Retinal pigment epithelial cell (primary cell): ENCODE data around the gene ETFB.
"Not testable (repeated sequence)": the region's sequence is repeated elsewhere in the genome, so short reads cannot be mapped to it uniquely, and the experiment has no call there.

ENCODE experiments used
- DNase-seq: peaks from one replicate; pipeline ENCODE4 v3.0.0-alpha.2; 2010; ENCODE audit warnings: low read depth
- H3K4me3 ChIP-seq: 2 replicates; pipeline ENCODE4 v1.5.1; 2011; ENCODE audit warnings: mild to moderate bottlenecking, low read length, control low read depth, moderate library complexity
- TF ChIP-seq, protein P1 (sequence below): conservative IDR thresholded peaks from 2 replicates; pipeline ENCODE4 v1.5.1; 2011; ENCODE audit warnings: low read depth, low read length, control low read depth, inconsistent platforms

Gene ETFB

DNA sequence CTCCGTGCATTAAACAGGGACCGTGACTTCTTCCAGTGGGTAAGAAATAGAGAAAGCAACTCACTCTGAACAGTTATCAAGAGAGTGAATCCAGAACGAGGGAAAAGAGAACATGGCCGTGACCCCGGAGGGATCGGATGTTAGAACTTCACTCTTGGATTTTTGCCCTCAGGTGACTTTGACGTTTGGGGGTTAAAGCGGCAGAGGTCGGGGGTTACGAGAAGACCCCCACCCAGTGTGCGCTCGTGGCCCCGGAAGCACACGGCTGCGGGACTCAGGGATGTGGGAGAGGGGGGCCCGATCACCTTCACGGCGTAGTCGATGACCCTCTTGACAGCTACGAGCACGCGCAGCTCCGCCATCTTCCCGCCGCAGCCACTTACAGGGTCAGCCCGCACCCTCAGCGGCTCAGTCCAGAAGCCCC is at the start of gene ETFB:
ETFB (minus strand) TSS at position 424 of the 424 bp plus-strand sequence; CDS start at position 362, 62 bp downstream.
- TF ChIP-seq, protein P1, sequence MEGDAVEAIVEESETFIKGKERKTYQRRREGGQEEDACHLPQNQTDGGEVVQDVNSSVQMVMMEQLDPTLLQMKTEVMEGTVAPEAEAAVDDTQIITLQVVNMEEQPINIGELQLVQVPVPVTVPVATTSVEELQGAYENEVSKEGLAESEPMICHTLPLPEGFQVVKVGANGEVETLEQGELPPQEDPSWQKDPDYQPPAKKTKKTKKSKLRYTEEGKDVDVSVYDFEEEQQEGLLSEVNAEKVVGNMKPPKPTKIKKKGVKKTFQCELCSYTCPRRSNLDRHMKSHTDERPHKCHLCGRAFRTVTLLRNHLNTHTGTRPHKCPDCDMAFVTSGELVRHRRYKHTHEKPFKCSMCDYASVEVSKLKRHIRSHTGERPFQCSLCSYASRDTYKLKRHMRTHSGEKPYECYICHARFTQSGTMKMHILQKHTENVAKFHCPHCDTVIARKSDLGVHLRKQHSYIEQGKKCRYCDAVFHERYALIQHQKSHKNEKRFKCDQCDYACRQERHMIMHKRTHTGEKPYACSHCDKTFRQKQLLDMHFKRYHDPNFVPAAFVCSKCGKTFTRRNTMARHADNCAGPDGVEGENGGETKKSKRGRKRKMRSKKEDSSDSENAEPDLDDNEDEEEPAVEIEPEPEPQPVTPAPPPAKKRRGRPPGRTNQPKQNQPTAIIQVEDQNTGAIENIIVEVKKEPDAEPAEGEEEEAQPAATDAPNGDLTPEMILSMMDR, result no peak
- DNase-seq, result no peak
- H3K4me3 ChIP-seq, result peak within 1 kb of the TSS; percentile 92

DNA sequence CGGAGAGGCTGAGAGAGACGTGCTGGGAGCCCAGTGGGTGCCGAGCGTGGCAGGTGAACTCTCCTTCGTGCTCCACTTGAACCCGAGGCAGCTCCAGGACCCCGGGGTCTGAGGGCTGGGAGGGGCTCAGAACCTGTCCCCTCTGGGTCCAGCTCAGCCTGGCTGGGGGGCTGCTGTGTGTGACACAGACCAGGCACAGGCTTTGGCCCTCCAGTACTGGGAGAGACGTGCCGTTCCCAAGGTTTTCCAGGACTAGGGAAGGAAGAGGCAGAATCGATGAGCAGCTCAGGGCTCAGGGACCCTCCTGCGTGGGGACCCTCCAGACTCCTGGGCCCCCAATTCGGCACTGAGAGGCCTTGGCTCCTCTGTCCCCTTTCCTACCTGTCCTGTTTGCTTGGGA is 49.0 kb upstream of the ETFB start:
- H3K4me3 ChIP-seq, result no peak overlapping the region
- no peak for DNase-seq
- TF ChIP-seq, protein P1, result no peak

DNA sequence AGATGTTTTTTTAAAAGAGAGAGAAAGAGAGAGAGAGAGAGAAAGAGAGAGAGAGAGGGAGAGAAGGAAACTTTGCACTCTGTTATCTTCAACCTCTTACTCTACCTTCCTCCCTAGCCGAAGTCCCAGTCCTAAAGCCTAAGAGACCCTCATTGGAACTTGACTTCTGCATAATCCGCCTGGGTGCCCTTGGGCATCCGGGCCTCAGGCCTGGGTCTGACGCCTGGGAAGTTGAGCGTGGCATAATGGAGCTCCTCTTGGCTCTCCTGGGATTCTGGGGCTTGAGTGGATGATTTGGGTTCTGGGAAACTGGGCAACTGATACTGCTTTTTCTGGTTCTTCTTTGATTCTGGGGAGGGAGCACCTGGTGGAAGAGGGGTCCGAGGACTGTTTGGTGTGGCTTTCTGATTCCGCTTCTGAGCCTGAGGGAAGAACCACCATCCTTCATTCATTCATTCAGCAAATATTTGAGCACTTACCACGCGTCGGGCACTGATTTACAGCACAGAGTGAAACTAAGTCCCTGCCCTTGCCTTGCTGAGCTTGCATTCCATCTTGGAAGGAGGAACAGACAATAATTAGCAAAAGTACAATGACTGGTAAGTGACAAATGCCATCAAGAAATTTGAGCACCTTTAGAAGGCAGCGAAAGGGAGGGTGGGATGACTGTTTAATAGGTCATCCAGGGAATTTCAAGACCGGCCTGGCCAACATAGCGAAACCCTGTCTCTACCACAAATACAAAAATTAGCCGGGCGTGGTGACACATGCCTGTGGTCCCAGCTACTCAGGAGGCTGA is 45.0 kb upstream of the ETFB start:
- no peak overlapping the region for H3K4me3 ChIP-seq
- DNase-seq, result no peak
- TF ChIP-seq, protein P1, result no peak

DNA sequence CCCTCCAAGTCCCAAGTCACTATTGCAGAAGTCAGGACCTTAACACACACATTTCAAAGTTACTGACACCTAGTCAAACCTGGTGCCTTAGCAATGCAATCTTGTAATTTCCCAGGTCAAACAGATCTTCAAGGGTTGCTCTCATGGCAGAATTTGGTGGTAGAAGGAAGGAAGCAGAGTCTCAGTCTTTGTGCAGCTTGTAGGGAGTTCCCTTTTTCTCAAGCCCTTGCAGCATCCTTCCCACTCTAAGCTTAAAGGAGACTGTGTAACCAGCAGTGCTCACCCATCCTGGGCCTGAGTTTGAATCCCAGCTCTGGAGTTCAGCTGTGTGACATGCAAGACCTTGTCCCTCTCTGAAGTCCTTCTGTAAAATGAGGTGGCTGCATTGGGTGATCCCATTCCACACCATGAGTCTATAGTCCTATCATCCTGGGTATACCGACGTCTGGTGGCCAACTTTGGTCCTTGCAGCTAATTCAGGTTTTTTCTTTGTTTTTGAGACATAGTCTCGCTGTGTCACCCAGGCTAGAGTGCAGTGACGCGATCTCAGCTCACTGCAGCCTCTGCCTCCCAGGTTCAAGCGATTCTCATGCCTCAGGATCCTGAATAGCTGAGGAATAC is 41.4 kb upstream of the ETFB start:
- no peak overlapping the region for H3K4me3 ChIP-seq
- DNase-seq, result no peak
- TF ChIP-seq, protein P1, result peak; percentile 53

DNA sequence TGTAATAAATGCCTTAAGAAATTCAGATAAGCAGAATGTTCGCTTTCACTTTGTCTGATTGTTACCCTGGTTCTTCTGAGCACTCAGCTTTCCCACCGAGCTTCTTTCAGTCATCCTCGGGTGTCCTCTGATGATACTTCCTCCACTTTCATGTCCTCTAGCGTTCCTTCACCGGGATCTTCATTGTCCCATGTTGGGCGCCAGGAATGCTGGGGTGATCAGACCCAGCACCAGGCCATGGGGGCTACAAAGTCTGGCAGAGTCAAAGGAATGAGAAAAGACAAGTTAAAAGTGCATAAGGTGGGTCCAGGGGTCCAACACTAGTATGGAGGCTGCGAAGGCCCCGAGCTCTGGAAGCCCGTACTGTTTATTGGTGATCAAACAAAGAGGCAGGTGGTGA is 35.9 kb upstream of the ETFB start:
- TF ChIP-seq, protein P1, result no peak
- DNase-seq, result no peak
- no peak overlapping the region for H3K4me3 ChIP-seq

DNA sequence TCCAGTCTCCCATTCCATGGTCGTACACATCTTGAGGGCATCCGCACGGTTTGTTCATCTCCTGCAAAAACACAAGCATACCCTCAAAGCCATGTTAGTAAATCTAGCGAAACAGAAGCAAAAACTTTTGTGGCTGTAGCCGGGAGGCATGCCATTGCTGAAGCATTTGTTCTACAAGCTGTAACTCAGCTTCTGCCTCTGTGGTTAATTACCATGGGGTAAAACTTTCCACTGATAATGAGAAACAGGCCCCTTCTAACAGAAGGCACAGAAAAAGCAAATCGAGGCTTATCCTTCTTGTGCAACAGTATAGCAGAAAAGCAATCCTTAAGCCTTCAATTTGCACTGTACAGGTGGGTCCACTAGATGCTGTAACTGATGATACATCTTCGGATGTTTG is 33.7 kb upstream of the ETFB start:
- H3K4me3 ChIP-seq, DNase-seq: not testable (repeated sequence)

DNA sequence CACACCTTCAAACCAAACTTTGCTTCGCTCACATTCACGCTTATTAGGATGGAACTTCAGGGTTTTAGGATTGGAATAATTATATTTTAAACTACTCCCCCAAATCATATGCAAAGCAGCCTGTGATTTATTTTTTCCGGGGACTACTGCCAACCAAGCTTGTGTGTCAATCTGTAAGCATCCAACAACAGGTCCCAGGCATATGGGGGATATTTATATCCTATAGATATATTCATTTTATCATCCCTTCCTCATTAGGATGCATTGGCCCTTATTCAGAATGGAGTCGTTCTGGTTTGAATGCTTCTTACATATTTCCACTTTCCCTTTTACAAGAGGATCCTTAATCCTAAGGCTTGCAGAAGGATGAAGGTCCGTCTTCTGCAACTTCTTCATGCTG is 33.0 kb upstream of the ETFB start:
- no peak for DNase-seq
- no peak overlapping the region for H3K4me3 ChIP-seq
- TF ChIP-seq, protein P1, result no peak
